GM12878 (cell line): ENCODE measurements around the gene NUDT6. TPM values are rescaled to one million over a fixed set of nuclear protein-coding genes. Genes with fewer than 3 reads are reported as not detected.

Experiments
- BCLAF1 ChIP-seq: fragments of 450-650 bp; IDR thresholded peaks from 2 replicates; pipeline ENCODE4 v1.6.1; 2017; ENCODE audit warnings: antibody characterized with exemption, mild to moderate bottlenecking, moderate library complexity
- CHD1 ChIP-seq: IDR thresholded peaks from 2 replicates; pipeline ENCODE4 v1.6.1; 2012; ENCODE audit warnings: low read depth, low read length, improper control_type of control experiment
- CHD2 ChIP-seq: IDR thresholded peaks from 2 replicates; pipeline ENCODE4 v1.6.1; 2011; ENCODE audit warnings: low read depth, low read length, improper control_type of control experiment, borderline replicate concordance
- CREM ChIP-seq: IDR thresholded peaks from 2 replicates; pipeline ENCODE4 v1.6.1; 2014; ENCODE audit warnings: antibody characterized with exemption, low read depth
- CTCF ChIP-seq, 3 experiments: IDR thresholded peaks in 2 of 3; conservative IDR thresholded peaks in 1 of 3; 2 replicates each; pipeline ENCODE4 v1.5.1; 2011; ENCODE audit warnings: low read depth in 3 of 3, low read length in 3 of 3, mild to moderate bottlenecking in 3 of 3, control low read depth in 2 of 3, moderate library complexity in 2 of 3, inconsistent platforms in 1 of 3, mixed read lengths in 1 of 3; ENCODE audit not compliant: control insufficient read depth in 2 of 3, insufficient read depth in 1 of 3; ENCODE audit errors: extremely low read depth in 1 of 3
- ELK1 ChIP-seq: IDR thresholded peaks from 2 replicates; pipeline ENCODE4 v1.6.1; 2012; ENCODE audit warnings: low read depth, low read length, improper control_type of control experiment
- JUND ChIP-seq: IDR thresholded peaks from 2 replicates; pipeline ENCODE4 v1.6.1; 2012; ENCODE audit warnings: low read depth, mild to moderate bottlenecking, low read length, improper control_type of control experiment, moderate library complexity
- MAX ChIP-seq: IDR thresholded peaks from 2 replicates; pipeline ENCODE4 v1.6.1; 2012; ENCODE audit warnings: low read depth, low read length, improper control_type of control experiment
- RAD51 ChIP-seq: fragments of 450-650 bp; IDR thresholded peaks from 2 replicates; pipeline ENCODE4 v1.6.1; 2016; ENCODE audit warnings: moderate library complexity, mild to moderate bottlenecking, inconsistent platforms
- SMAD1 ChIP-seq: fragments of 450-650 bp; IDR thresholded peaks from 2 replicates; pipeline ENCODE4 v1.6.1; 2018; ENCODE audit warnings: mild to moderate bottlenecking, low read depth; ENCODE audit not compliant: partially characterized antibody
- SP1 ChIP-seq: IDR thresholded peaks from one replicate; pipeline ENCODE4 v1.6.1; 2011; ENCODE audit warnings: low read depth, low read length
- TCF7 ChIP-seq: IDR thresholded peaks from 2 replicates; pipeline ENCODE4 v1.6.1; 2014; ENCODE audit warnings: antibody characterized with exemption, borderline replicate concordance
- ZBTB40 ChIP-seq: fragments of 450-650 bp; IDR thresholded peaks from 2 replicates; pipeline ENCODE4 v1.6.1; 2016; ENCODE audit warnings: mild to moderate bottlenecking, moderate library complexity, borderline replicate concordance
- ZNF687 ChIP-seq: fragments of 450-650 bp; IDR thresholded peaks from 2 replicates; pipeline ENCODE4 v1.6.1; 2017; ENCODE audit warnings: mild to moderate bottlenecking, moderate library complexity
- polyA plus RNA-seq, 11 experiments: library from polyadenylated mRNA; depleted of rRNA in 4 of 11; unstranded in 6 of 11; stranded (reverse) in 5 of 11; fragments of >200 nt; fragmentation: Nextera tagmentation in 4 of 11; fragmentation: Illumina TruSeq in 1 of 11; extraction: Ambion mirVana in 4 of 11; extraction: Trizol in 1 of 11; gene quantifications; 1 replicate in 1 of 11; 2 replicates in 10 of 11; pipeline versions ENCODE4 v1.2.1 to v1.2.3, GENCODE V29; 2011 to 2016; ENCODE audit warnings: inconsistent platforms in 2 of 11, missing spikeins in 2 of 11, low read depth in 1 of 11
- total RNA-seq, 4 experiments: library from RNA; depleted of rRNA in 3 of 4; stranded (reverse); fragments of >200 nt in 3 of 4; fragmentation: Illumina TruSeq in 1 of 4; extraction: Trizol in 1 of 4; gene quantifications; 2 replicates each; pipeline versions ENCODE4 v1.2.1 to v1.2.3, GENCODE V29; 2013 to 2021

The NUDT6 gene
- total and polyA plus RNA-seq, 10 of the 15 experiments (the other 5 are each of a cell fraction or from before 2014, with no cell fraction given), result 3.9 to 12.4 (median 6.8) TPM

- TF ChIP-seq ZBTB40 (peak; percentile 92), JUND (no peak), CTCF (IDR thresholded peaks at IDR 0.05 in 2 of 3, conservative IDR thresholded peaks at IDR 0.05 in 1 of 3; ENCODE audit: control insufficient read depth in 2 of 3, extremely low read depth in 1 of 3, insufficient read depth in 1 of 3, low read depth in 3 of 3, low read length in 3 of 3) (no peak), CREM (peak; percentile 53), SP1 (peak; percentile 76), BCLAF1 (no peak), TCF7 (no peak; the same call in 1 of the 2 replicates), ZNF687 (peak; percentile 78), RAD51 (no peak), MAX (peak; percentile 61; the same call in 1 of the 2 replicates), CHD1 (no peak), SMAD1 (no peak), CHD2 (peak; percentile 66; the same call in 1 of the 2 replicates), ELK1 (0 out of 2 replicates have a peak, but pooled peaks have one; percentile 42)
Measured at GRCh38 chr4:122922877-122923511, 597 bp upstream of the NUDT6 start (continued).
